K562 (cell line): Measurements from ENCODE around the gene ZNF616. TPM values are rescaled to one million over a fixed set of nuclear protein-coding genes. Genes with fewer than 3 reads are reported as not detected.

ENCODE experiments used
- ATAC-seq: fragments of 200-7000 bp; cut with Tn5 transposase; 3 replicates; pipeline ENCODE4 v1.9.1; 2020; ENCODE audit warnings: moderate library complexity
- BruUV-seq: library from RNA; stranded (reverse); fragments of 400-500 nt; replicated peaks from 2 replicates; lab custom pipeline; 2021; lab: Mats Ljungman, UMichigan
- CTCF ChIA-PET: fragments of 300-600 bp; formaldehyde crosslinking; extraction: SDS; loops from one replicate; lab custom pipeline; 2021; ENCODE audit warnings: low intra/inter-chr PET ratio; lab: Yijun Ruan, JAX
- POLR2A ChIA-PET: fragments of 300-600, 350-650 bp; sonication (Branson Sonifier 250); formaldehyde crosslinking; extraction: SDS; loops from one replicate; lab custom pipeline; 2021; ENCODE audit warnings: antibody characterized with exemption, inconsistent platforms; lab: Yijun Ruan, JAX
- DNase-seq, 4 experiments: peaks; one replicate each; pipeline versions ENCODE4 v3.0.0 to v3.0.0-alpha.2; 2011 to 2018; ENCODE audit warnings: low spot score in 3 of 4, mixed read lengths in 3 of 4; ENCODE audit errors: extremely low read depth in 1 of 4
- FAIRE-seq: peaks from 2 replicates; lab custom pipeline; 2011; peaks lifted over from hg19 to GRCh38; lab: Jason Lieb, UNC
- H2AFZ ChIP-seq: 2 replicates; pipeline ENCODE4 v1.6.0; 2011; ENCODE audit warnings: low read depth, low read length, control low read depth, inconsistent platforms
- H3K27ac ChIP-seq: fragments of 200-600 bp; 3 replicates; pipeline ENCODE4 v1.8.0; 2011; ENCODE audit warnings: low read depth, mild to moderate bottlenecking, control low read depth, inconsistent platforms, low read length, moderate library complexity, mixed read lengths; ENCODE audit errors: extremely low read depth
- H3K27me3 ChIP-seq, 2 experiments: fragments of 300-600 bp in 1 of 2; 2 replicates in 1 of 2; 3 replicates in 1 of 2; pipeline versions ENCODE4 v1.6.0 to v1.8.0; 2011; ENCODE audit warnings: inconsistent platforms in 2 of 2, low read length in 2 of 2, mild to moderate bottlenecking in 1 of 2, mixed read lengths in 1 of 2, moderate library complexity in 1 of 2; ENCODE audit not compliant: control insufficient read depth in 2 of 2, insufficient read depth in 2 of 2
- H3K36me3 ChIP-seq: fragments of 300-600 bp; 3 replicates; pipeline ENCODE4 v1.8.0; 2011; ENCODE audit warnings: mild to moderate bottlenecking, low read length, inconsistent platforms; ENCODE audit not compliant: control insufficient read depth, insufficient read depth
- H3K4me1 ChIP-seq, 2 experiments: fragments of 200-600 bp in 1 of 2; replicated peaks in 1 of 2; 2 replicates in 1 of 2; 3 replicates in 1 of 2; pipeline versions ENCODE4 v1.5.1 to v1.8.0; 2011; ENCODE audit warnings: inconsistent platforms in 2 of 2, low read length in 2 of 2, mild to moderate bottlenecking in 1 of 2, mixed read lengths in 1 of 2, moderate library complexity in 1 of 2; ENCODE audit not compliant: control insufficient read depth in 2 of 2, insufficient read depth in 2 of 2
- H3K4me2 ChIP-seq: 2 replicates; pipeline ENCODE4 v1.6.1; 2011; ENCODE audit warnings: low read length, control low read depth, inconsistent platforms, mixed read lengths; ENCODE audit not compliant: insufficient read depth
- H3K4me3 ChIP-seq: fragments of 200-600 bp; sonication (generic), shearing (Covaris generic); 2 replicates; pipeline ENCODE4 v1.5.1; 2016; ENCODE audit warnings: control low read depth, inconsistent platforms
- H3K79me2 ChIP-seq: fragments of 200-600 bp; 3 replicates; pipeline ENCODE4 v1.8.0; 2011; ENCODE audit warnings: low read length, inconsistent platforms; ENCODE audit not compliant: control insufficient read depth, insufficient read depth
- H3K9ac ChIP-seq, 2 experiments: 2 replicates each; pipeline versions ENCODE4 v1.6.0 to v1.6.1; 2011; ENCODE audit warnings: low read depth in 2 of 2, low read length in 2 of 2, control low read depth in 1 of 2, inconsistent platforms in 1 of 2, mild to moderate bottlenecking in 1 of 2, mixed read lengths in 1 of 2; ENCODE audit not compliant: insufficient read depth in 1 of 2
- H3K9me1 ChIP-seq: one replicate; pipeline ENCODE4 v1.6.0; 2011; ENCODE audit warnings: inconsistent platforms, mild to moderate bottlenecking, low read length, moderate library complexity; ENCODE audit not compliant: control insufficient read depth, insufficient read depth
- H3K9me3 ChIP-seq: replicated peaks from 2 replicates; pipeline ENCODE4 v1.5.1; 2011; ENCODE audit warnings: low read depth, low read length, inconsistent platforms; ENCODE audit not compliant: control insufficient read depth, insufficient read depth
- H4K20me1 ChIP-seq: replicated peaks from 2 replicates; pipeline ENCODE4 v1.6.1; 2011; ENCODE audit warnings: low read length, inconsistent platforms, mixed read lengths; ENCODE audit not compliant: control insufficient read depth, insufficient read depth
- HDAC6 ChIP-seq: IDR thresholded peaks from 2 replicates; pipeline ENCODE4 v1.6.1; 2012; ENCODE audit warnings: low read depth, mild to moderate bottlenecking, control low read depth, inconsistent platforms, low read length, moderate library complexity
- MAFF ChIP-seq: IDR thresholded peaks from 2 replicates; pipeline ENCODE4 v1.6.1; 2012; ENCODE audit warnings: low read length, improper control_type of control experiment
- NR2C2 ChIP-seq, 2 experiments: fragments of 200-800 bp in 1 of 2; sonication (Bioruptor generic) in 1 of 2; sonication (generic) in 1 of 2; formaldehyde crosslinking in 1 of 2; IDR thresholded peaks; 2 replicates each; pipeline versions ENCODE4 v1.6.1 to v1.8.0; 2016 to 2022; ENCODE audit warnings: mild to moderate bottlenecking in 1 of 2, missing compliant biosample characterization in 1 of 2, missing genetic modification characterization in 1 of 2, missing genetic modification reagents in 1 of 2
- PTTG1 ChIP-seq: fragments of 450-650 bp; IDR thresholded peaks from 2 replicates; pipeline ENCODE4 v1.6.1; 2016; ENCODE audit warnings: low read depth, mild to moderate bottlenecking, missing genetic modification characterization, missing compliant biosample characterization
- U2AF2 ChIP-seq: fragments of 200-400 bp; formaldehyde crosslinking; optimal IDR thresholded peaks from 2 replicates; pipeline ENCODE3; 2017; ENCODE audit warnings: low read depth, mild to moderate bottlenecking, low read length
- WGBS: fragments of 100-300 bp; shearing (Covaris generic); methylation state at CpG from one replicate; pipeline ENCODE4 v1.1.6; 2016; ENCODE audit warnings: low coverage, mixed read lengths; ENCODE audit not compliant: insufficient coverage; ENCODE audit errors: missing lambda C conversion rate; 5-methylcytosine and 5-hydroxymethylcytosine counted together
- in situ Hi-C: fragments of 300-500 bp; cut with MboI; formaldehyde crosslinking; loops from 4 replicates; pipeline ENCODE4 v1.15.0; 2018; ENCODE audit warnings: inconsistent platforms, mixed read lengths
- intact Hi-C: fragments of 100-400 bp; cut with micrococcal nuclease; formaldehyde crosslinking; loops from 2 replicates; pipeline ENCODE4 v1.14.2; 2022
- polyA plus RNA-seq, 8 experiments: library from polyadenylated mRNA; depleted of rRNA in 4 of 8; stranded (reverse) in 5 of 8; unstranded in 3 of 8; fragments of >200 nt; fragmentation: Nextera tagmentation in 2 of 8; fragmentation: Illumina TruSeq in 1 of 8; extraction: Ambion mirVana in 2 of 8; extraction: Trizol in 1 of 8; gene quantifications; 2 replicates each; pipeline versions ENCODE4 v1.2.1 to v1.2.3, GENCODE V29; 2011 to 2014; ENCODE audit warnings: inconsistent platforms in 1 of 8, missing spikeins in 1 of 8
- total RNA-seq, 7 experiments: library from RNA; depleted of rRNA in 6 of 7; stranded (reverse); fragments of >200 nt in 6 of 7; fragmentation: Illumina TruSeq in 2 of 7; extraction: Trizol in 2 of 7; gene quantifications; 2 replicates each; pipeline versions ENCODE4 v1.2.1 to v1.2.3, GENCODE V29; 2011 to 2021; ENCODE audit warnings: low replicate concordance in 1 of 7
- TF ChIP-seq, protein P1 (sequence below): fragments of 200-800 bp; sonication (Bioruptor generic); IDR thresholded peaks from 2 replicates; pipeline ENCODE4 v1.6.1; 2017; ENCODE audit warnings: missing genetic modification characterization, missing compliant biosample characterization
- TF ChIP-seq, protein P2 (sequence below), 2 experiments: fragments of 450-650 bp in 1 of 2; sonication (generic) in 1 of 2; formaldehyde crosslinking; conservative IDR thresholded peaks; 2 replicates each; pipeline versions ENCODE4 v1.4.0 to v1.8.1; 2020 to 2022; ENCODE audit warnings: mild to moderate bottlenecking in 1 of 2, missing genetic modification reagents in 1 of 2

Gene ZNF616
- total and polyA plus RNA-seq, 9 of the 15 experiments (the other 6 are each of a cell fraction or from before 2014, with no cell fraction given) = 3.4 to 13.0 (median 6.7) TPM

DNA sequence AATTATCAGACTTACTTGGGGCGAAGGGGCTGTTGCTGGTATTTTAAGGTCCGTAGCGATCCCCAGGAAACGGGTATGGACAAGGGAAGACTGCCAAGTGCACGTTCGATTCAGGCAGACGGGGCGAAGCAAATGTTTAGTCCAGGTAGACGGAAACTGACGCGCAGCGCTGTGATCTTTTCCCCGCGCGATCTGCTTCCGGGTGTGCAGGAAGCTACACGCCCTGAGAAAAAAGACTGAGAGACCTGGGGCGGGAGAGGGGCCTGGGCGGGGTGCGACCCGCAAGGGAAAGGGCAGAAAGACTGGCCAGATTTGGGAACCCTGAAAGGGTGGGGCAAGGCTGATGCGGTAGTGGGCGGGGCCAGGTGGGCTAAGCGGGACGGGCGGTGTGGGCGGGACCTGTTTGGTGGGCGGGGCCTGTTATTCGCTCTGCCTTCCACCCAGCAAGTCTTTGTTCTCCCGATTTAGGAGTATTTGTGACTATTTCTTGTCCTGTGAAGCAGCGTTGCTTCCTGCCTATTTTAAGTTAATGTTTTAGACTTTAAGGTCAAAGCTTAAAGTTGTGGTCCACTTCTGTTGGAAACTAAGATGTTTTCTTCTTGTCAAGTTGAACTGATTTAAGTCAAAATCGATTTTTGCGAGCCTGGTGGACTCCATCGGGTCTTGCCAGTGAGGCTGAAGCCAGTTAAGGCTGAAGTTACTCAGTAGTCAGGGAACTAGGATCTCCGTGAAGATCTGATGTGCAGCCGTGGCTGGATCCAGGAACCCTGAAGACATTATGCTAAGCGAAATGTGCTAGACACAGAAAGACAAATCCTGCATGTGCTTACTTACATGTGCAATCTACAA is 31.8 kb upstream of the ZNF616 start, which contains the start of gene ZNF836 (continued):
- TF ChIP-seq, protein P1, sequence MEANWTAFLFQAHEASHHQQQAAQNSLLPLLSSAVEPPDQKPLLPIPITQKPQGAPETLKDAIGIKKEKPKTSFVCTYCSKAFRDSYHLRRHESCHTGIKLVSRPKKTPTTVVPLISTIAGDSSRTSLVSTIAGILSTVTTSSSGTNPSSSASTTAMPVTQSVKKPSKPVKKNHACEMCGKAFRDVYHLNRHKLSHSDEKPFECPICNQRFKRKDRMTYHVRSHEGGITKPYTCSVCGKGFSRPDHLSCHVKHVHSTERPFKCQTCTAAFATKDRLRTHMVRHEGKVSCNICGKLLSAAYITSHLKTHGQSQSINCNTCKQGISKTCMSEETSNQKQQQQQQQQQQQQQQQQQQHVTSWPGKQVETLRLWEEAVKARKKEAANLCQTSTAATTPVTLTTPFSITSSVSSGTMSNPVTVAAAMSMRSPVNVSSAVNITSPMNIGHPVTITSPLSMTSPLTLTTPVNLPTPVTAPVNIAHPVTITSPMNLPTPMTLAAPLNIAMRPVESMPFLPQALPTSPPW = peak; percentile 48; the same call in 1 of the 2 replicates
- TF ChIP-seq NR2C2 (CRISPR knock-in tag; IDR thresholded peaks at IDR 0.05) = no peak
- peak; percentile 87 for TF ChIP-seq NR2C2 (tag; IDR thresholded peaks at IDR 0.05)

DNA sequence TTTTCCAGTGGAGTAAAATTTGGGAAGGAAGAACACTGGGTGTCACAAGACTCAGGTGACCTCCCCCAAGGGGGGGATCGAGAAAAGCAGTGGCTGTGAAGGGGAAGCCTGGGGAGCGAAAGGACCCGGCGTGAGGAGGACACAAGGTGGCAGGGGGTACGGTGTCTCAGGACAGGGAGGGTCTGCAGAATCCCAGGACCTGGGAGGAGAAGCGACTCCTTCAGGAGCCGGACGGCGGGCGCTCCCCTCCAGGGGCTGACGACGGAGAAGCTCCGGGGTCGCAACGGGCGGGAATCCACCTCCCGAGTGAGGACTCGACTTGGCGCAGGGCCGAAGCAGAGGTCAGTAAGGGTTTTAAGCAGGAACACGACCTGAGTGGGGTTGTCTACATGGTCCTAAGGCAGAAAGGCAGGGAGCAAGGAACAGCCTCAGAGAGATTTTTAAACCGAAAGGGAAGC is 31.2 kb upstream of the ZNF616 start:
- intact Hi-C loops (no loop called here), in situ Hi-C loops (no loop called here)
- TF ChIP-seq HDAC6 (no peak), MAFF (no peak), U2AF2 (no peak), PTTG1 (tag) (no peak)
- TF ChIP-seq, protein P2, sequence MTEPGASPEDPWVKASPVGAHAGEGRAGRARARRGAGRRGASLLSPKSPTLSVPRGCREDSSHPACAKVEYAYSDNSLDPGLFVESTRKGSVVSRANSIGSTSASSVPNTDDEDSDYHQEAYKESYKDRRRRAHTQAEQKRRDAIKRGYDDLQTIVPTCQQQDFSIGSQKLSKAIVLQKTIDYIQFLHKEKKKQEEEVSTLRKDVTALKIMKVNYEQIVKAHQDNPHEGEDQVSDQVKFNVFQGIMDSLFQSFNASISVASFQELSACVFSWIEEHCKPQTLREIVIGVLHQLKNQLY (CRISPR knock-in tag; conservative IDR thresholded peaks at IDR 0.05) = no peak
- Histone ChIP-seq H3K4me2 (peak overlapping the region; percentile 78), H3K4me3 (peak overlapping the region; percentile 52), H3K9me3 (peaks cover 4% of the 10 kb centered on the region), H3K4me1 (peaks cover 0 to 4% of the 10 kb centered on the region in 2 experiments; a peak in 2 of 5 replicates), H3K36me3 (no peaks in the 10 kb centered on the region), H3K9ac (peak overlapping the region; percentile 43 to 84), H4K20me1 (no peaks in the 10 kb centered on the region), H3K9me1 (no peaks in the 10 kb centered on the region), H3K27me3 (no peaks in the 10 kb centered on the region; a peak in 1 of 5 replicates), H3K27ac (no peak overlapping the region), H2AFZ (peak overlapping the region; percentile 89), H3K79me2 (no peaks in the 10 kb centered on the region)
- FAIRE-seq (no peak), ATAC-seq (peak; percentile 29; the same call in 2 of the 3 replicates), DNase-seq (no peak)
- WGBS = 48% methylated on average over 21 of the region's 22 CpGs
- no TSS peak for BruUV-seq
- ChIA-PET POLR2A (no interaction called here), CTCF (no interaction called here)
